ENCODE data around the gene HEATR3.

The HEATR3 gene

GRCh38 chr16:50065624-50066481 is at the start of gene HEATR3:
Gene HEATR3 (plus strand): TSS chr16:50065970. CDS start chr16:50066132, 162 bp downstream.
- peak; percentile 97 for DNase-seq

GRCh38 chr16:50017553-50017952 is 48.2 kb upstream of the HEATR3 start:
- no peak for DNase-seq

- DNase-seq = peak; percentile 45
Measured at GRCh38 chr16:50021544-50021943, 44.2 kb upstream of the HEATR3 start.

DNA sequence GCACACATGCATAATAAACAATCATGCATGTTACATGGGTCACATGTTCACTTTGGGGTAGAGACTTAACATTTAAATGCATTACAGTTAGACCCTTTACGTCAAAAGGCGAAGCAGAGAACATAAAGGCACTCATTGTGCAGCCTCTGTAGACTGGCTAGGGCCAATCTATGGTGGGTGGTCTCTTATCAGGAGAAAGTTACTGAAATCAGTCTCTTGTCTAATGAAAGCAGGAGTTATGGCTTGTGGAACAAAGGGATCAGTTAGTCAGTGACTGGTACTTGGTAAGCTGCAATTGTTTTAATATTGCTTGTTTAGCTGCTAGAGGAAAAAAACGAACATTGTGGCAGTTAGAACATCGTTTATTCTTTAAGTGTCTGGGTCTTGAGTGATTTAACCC is 42.1 kb upstream of the HEATR3 start:
- DNase-seq = no peak

- DNase-seq = no peak
Measured at GRCh38 chr16:50024207-50024606, 41.6 kb upstream of the HEATR3 start.

- DNase-seq = peak; percentile 94
Measured at GRCh38 chr16:50024684-50025536, 40.9 kb upstream of the HEATR3 start, which contains the start of gene CNEP1R1. Gene CNEP1R1 (plus strand): TSS chr16:50025225. CDS start chr16:50025316, 91 bp downstream.

DNA sequence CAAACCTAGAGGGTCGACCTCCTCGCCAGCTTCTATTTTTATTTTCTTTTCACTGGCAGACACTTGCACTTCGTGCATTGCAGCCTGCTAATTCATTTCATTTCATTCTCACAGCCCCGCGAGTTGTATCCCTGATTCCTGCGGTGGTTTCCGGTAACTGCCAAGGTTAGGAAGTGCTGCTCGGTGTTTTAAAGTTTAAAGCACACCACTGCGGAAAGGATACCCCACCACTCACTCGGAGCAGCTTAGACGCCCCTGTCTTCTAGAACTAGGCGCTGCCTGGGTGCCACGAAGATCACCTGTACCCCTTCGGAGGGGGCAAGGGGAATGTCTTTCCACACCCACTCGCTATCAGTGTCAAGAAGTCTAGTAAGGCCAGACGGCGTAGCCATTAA is 40.2 kb upstream of the HEATR3 start:
- DNase-seq = peak; percentile 28

GRCh38 chr16:50027829-50028228 is 37.9 kb upstream of the HEATR3 start:
- DNase-seq = no peak

DNA sequence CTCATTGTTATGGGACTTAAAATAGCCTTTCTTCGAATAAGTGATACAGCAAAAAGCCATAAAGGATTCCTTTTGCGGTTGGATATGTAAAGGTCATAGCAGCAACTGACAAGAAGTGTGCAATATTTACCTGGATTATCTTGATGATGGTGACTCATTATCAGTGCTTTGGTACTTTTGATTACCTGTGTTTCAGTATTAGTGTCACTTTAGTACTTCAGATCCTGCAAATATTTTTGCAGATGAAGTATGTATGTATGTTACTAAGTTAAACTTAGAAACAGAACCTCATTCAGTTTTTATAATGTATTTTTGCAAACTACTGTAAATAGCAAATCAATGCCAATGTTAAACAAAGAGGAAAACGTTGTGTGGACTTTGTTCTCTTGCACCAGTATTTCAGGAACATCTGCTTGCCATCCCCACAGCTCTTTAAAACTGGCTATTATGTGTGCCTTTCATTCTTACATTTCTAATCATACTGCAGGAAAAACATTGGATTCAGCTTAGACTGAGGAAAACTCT is 30.2 kb upstream of the HEATR3 start:
- no peak for DNase-seq

DNA sequence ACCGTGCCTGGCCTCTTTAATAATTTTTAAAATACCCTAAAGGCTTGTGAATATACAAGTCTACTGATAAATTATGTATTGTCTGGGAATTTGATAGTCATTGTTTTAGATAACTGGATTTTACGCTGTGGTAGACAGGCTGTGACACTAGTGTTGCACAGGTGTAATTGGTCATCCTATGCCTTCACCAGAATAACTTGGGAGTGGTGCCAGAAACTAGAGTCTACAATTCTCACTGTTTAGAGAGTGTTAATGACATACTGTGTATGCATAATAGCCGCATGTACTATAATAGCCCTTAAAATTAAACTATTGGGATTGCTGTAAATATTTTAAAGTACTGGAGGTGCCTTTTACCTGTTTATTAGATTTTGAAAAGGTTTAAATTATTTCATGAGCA is 29.3 kb upstream of the HEATR3 start:
- no peak for DNase-seq

DNA sequence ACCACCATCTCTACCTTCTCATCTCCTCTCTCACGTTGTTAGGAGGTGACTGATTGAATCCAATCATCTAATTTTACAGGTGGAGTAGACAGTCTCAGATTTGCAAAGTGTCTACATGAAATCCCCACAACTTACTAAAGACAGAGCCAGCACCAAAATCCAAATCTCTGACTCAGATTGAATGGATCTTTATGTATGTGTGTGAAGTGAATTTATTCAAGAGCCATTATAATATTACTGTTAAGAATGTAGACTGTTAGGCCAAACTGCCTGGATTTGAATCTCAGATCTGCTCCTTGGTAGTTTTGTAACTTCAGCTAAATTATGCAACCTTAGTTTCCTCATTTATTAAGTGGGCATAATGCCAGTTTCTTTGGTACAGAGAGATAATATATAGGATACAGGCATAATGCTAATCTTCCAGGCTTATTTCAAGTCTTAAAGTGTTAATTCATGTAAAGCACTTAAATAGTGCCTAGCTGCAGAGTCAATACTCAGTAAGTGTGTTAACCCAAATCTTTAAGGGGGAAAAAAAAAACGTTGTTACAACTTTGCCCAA is 28.0 kb upstream of the HEATR3 start:
- DNase-seq = no peak

DNA sequence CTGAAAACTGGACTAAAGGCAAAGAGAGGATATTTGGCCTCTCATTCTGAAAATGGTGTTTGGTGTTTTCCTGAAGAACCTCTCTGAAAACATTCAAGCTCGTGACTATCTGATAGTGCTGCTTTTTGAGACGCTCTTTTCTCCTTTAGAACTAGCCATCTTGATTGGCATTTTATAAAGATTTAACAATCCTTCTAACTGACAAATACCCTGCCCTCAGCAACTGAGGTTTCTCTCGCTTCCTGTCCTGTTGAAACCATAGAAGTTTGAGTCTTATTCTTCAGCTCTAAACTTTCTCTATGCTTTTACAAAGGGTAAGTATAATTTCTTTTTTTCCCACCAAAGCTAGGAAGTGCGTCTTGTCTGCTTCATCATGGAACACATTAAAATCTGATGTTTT is 27.5 kb upstream of the HEATR3 start:
- DNase-seq = no peak

DNA sequence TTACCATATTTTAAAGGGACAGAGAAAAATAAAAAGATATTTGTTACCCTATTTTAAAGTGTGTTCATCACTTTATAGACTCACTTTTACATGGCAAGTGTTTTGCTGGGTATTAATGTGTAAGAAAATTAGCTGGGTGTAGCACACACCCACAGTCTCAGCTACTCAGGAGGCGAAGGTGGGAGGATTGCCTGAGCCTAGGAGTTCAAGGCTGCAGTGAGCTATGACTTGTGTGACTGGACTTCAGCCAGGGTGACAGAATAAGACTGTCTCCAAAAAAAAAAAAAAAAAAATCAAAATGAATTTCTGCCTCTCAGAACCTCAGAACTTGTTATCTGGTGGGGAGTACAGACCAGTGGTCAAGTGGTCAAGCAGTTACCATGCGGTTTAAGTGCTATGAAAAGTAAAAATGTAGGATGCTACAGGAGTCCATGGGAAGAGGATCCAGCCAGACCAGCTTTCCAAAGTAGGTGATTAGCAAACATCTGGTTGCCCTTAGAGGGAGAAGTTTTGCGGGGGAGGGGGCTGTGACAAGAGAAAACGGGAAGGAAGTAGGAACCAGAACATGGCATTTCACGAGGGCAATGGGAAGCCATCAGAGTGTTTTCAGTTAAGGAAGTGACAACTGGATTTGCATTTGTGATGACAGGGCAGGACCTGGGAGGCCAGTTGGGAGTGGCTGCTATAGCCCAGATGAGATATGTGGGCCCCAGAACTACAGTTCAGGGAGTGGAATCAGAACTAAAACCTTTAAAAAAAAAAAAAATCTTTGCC is 26.8 kb upstream of the HEATR3 start:
- DNase-seq = no peak

GRCh38 chr16:50040018-50040417 is 25.8 kb upstream of the HEATR3 start:
- no peak for DNase-seq

- DNase-seq = no peak
Measured at GRCh38 chr16:50040710-50041109, 25.1 kb upstream of the HEATR3 start.

GRCh38 chr16:50043358-50043757 is 22.4 kb upstream of the HEATR3 start:
- DNase-seq = no peak

DNA sequence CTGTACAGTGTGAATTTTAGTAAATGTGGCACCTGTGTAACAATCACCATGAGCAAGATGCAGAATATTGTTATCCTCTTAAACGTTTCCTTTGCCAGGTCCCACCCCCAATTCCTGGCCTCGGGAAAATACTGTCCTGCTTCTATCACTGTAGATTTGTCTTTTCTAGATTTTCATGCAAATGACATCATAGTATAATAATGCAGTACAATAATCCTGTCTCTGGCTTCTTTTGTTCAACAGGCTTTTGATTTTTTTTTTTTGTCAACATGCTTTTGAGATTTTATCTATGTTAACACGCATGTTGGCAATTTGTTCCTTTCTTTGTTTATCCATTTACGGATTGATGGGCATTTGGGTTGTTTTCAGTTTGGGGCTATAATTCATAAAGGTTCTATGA is 20.4 kb upstream of the HEATR3 start:
- no peak for DNase-seq

GRCh38 chr16:50046853-50047252 is 18.9 kb upstream of the HEATR3 start:
- DNase-seq = no peak

DNA sequence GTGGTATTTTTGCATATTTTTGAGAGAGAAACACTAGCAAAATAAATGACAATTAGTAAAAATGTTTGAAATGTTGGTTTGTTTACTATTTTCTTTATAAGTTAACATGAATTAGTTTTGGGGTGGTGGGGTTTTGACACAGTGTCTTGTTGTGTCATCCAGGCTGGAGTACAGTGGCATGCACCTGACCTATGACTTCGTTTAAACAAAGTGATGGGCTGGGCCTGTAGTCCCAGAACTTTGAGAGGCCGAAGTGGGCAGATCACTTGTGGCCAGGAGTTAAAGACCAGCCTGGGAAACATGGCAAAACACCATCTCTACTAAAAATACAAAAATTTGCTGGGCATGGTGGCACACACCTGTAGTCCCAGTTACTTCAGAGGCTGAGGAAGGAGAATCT is 17.9 kb upstream of the HEATR3 start:
- no peak for DNase-seq

- no peak for DNase-seq
Measured at GRCh38 chr16:50050802-50051201, 15.0 kb upstream of the HEATR3 start.

DNA sequence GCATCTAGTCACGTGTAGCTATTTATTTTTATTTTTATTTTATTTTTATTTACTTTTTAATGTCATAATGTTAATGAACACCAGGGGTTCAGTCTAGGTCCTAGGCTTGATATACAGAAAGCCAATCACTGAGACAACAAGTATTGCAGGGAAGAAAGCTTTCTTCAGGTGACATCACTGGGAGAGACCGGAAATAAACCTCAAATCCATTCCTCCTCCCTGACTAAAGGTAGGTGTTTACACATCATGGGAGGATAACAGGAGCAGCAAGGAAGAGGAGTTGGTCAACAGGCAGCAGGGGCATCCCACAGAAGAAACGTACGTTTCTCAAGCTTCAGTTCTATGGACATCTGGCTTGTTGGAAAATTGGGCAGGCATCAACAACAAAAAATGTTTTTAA is 9.5 kb upstream of the HEATR3 start:
- DNase-seq = no peak

DNA sequence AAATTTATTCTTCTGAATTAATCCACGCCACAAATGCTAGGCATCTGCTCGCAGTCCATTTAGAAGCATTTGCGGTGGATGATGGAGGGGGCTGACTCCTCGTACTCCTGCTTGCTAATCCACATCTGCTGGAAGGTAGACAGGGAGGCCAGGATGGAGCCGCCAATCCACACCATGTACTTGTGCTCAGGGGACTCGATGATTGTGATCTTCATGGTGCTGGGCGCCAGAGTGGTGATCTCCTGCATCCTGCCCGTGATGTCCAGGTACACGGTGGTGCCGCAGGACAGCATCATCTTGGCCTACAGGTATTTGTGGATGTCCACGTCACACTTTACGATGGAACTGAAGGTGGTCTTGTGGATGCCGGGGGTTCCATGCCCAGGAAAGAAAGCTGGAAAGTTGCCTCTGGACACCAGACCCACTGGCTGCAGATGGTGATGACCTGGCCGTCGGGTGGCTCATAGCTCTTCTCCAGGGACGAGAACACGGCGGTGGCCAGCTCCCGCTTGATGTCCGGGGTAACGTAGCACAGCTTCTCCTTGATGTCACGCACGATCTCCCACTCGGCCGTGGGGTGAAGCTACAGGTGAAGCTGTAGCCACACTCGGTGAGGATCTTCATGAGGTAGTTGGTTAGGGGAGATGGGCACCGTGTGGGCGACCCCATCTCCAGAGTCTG is 7.5 kb upstream of the HEATR3 start:
- no peak for DNase-seq
